RWPE1 (cell line): ENCODE results near the gene DENND6A.
"Not testable (repeated sequence)": the region's sequence is repeated elsewhere in the genome, so short reads cannot be mapped to it uniquely, and the experiment has no call there.

Source experiments
- CTCF ChIA-PET: fragments of 350-600 bp; sonication (Branson Sonifier 250); formaldehyde crosslinking; extraction: SDS; loops from one replicate; lab custom pipeline; 2021; lab: Yijun Ruan, JAX
- POLR2A ChIA-PET: fragments of 400-600 bp; formaldehyde crosslinking; extraction: SDS; loops from one replicate; lab custom pipeline; 2020; ENCODE audit warnings: antibody characterized with exemption; ENCODE audit not compliant: low non-redundant PET; lab: Yijun Ruan, JAX
- DNase-seq: peaks from one replicate; pipeline ENCODE4 v3.0.0; 2012; ENCODE audit warnings: low spot score
- H3K27ac ChIP-seq: fragments of 450-650 bp; 2 replicates; pipeline ENCODE4 v1.5.1; 2017
- TF ChIP-seq, protein P1 (sequence below): fragments of 450-650 bp; conservative IDR thresholded peaks from 2 replicates; pipeline ENCODE4 v1.5.1; 2017; ENCODE audit warnings: low read depth, mild to moderate bottlenecking

The DENND6A gene

DNA sequence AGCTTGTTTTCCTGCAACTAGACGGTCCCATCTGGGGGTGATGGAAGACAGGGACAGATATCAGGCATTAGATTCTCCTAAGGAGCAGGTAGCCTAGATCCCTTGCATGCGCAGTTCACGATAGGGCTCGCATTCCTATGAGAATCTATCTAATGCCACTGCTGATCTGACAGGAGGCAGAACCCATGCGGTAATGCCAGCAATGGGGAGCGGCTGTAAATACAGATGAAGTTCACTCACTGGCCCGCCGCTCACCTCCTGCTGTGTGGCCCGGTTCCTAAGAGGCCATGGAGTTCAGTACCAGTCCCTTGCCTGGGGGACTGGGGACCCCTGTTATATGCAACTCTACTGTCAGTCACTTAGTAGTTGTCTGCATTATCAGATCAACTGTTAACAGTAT lies 7.9 kb upstream of the DENND6A start:
- ChIA-PET CTCF (no interaction called here), POLR2A (no interaction called here)
- TF ChIP-seq, protein P1, sequence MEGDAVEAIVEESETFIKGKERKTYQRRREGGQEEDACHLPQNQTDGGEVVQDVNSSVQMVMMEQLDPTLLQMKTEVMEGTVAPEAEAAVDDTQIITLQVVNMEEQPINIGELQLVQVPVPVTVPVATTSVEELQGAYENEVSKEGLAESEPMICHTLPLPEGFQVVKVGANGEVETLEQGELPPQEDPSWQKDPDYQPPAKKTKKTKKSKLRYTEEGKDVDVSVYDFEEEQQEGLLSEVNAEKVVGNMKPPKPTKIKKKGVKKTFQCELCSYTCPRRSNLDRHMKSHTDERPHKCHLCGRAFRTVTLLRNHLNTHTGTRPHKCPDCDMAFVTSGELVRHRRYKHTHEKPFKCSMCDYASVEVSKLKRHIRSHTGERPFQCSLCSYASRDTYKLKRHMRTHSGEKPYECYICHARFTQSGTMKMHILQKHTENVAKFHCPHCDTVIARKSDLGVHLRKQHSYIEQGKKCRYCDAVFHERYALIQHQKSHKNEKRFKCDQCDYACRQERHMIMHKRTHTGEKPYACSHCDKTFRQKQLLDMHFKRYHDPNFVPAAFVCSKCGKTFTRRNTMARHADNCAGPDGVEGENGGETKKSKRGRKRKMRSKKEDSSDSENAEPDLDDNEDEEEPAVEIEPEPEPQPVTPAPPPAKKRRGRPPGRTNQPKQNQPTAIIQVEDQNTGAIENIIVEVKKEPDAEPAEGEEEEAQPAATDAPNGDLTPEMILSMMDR, result no peak
- DNase-seq, result no peak
- H3K27ac ChIP-seq, result no peak overlapping the region

DNA sequence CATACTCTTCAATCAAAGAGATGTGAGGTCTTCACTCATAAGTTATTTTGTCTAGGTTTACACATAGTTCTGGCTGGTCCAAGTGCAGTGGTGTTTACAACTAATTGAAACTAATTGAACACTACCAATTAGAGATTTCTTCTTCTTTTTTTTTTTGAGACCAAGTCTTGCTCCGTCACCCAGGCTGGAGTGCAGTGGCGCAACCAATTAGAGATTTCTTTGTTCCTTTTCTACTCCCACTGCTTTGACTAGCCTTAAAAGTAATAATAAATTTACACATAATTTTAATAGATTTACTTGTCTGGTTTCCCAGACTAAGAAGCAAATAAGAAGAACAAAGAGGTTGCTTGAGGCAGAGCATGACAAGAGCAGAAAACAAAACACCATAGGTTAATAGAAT lies 6.7 kb upstream of the DENND6A start:
- no peak for DNase-seq
- POLR2A ChIA-PET, result no interaction called here
- CTCF ChIA-PET, result no interaction called here
- TF ChIP-seq, protein P1, result no peak
- no peak overlapping the region for H3K27ac ChIP-seq

DNA sequence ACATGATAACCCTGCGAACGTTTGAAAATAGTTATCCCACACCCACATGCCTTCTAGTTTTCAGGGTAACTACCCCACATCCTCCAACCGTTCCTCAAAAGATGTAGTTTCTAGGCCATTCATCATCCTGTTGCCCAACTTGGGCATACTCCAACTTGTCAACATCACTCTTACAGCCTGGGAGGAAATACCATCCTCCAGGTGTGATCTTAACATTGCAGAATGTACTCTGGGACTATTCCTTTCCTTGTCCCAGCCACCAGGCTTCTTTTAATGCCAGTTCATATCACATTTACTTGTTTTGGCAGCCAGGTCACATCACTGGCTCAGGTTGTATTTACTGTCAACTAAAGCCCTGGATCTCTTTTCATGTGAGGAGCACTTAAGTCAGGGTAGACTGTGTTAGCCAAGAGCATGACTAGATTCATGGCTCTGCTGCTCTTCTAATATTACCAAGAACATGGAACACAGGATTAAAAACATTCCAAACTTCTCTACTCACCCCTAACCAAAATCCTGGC lies 4.0 kb upstream of the DENND6A start:
- ChIA-PET CTCF (no interaction called here), POLR2A (no interaction called here)
- TF ChIP-seq, protein P1, result no peak
- H3K27ac ChIP-seq, result no peak overlapping the region
- DNase-seq, result peak; percentile 67

DNA sequence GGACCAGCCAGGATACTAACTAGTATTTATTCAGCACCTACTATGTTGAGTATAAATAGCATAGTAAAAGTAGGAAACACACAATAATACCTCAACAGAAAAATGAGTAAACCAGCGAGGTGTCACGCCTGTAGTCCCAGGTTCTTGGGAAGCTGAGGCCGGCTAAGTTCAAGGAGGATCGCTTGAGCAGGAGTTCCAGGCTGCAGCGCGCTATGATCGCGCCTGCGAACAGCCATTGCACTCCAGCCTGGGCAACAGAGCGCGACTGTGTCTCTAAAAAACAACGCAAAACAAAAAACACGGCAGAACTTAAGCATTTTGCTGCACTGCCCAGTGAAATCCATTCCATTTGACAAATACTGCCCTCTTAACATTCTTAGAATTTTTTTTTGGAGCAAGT lies 1.3 kb upstream of the DENND6A start:
- ChIA-PET CTCF (no interaction called here), POLR2A (no interaction called here)
- no peak for DNase-seq
- H3K27ac ChIP-seq, result peak overlapping the region; percentile 98; the same call in 1 of the 2 replicates
- TF ChIP-seq, protein P1, result no peak

DNA sequence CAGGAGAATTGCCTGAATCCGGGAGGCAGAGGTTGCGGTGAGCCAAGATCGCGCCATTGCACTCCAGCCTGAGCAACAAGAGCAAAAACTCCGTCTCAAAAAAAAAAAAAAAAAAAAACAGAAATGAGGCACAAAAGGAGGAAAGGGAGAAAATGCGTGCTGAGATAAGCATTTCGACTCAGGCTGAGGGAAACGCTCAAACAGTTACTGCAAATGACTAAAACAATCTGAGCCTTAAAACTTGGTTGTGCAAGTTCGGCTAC lies 813 bp downstream of the DENND6A start:
- POLR2A ChIA-PET, result interaction anchor here (0.7 kb wide), 1 partner anchor 83 kb away, joined by 6 read pairs; no protein-coding TSS in a partner anchor
- DNase-seq, CTCF ChIA-PET: not testable (repeated sequence)
- peak overlapping the region; percentile 98 for H3K27ac ChIP-seq

DNA sequence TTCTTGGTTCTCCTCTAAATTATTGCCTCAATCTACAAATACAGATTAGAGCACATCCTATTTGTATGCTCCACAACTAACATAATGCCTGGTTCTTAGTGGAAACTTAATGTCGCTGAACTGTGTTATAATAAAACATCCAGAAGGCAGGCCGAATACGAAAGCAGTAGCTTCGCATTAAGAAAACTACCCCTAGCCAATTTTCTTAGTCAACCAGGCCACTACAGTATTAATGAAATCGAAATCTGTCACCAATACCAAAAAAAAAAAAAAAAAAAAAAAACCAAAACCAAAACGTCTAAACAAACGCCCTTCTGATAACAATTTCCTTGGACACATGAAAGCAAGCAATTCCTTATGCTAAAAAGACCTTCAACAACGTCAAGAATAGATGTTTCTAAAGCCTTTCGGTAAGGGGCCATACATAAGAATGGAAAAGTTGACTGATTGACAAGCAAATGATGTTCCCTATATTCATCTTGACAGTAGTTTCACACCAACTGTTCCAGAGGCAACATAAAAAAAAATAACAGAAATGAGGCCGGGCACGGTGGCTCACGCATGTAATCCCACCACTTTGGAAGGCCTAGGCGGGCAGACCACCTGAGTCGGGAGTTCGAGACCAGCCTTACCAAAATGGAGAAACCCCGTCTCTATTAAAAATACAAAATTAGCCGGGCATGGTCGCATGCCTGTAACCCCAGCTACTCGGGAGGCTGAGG lies 1.3 kb downstream of the DENND6A start:
- TF ChIP-seq, protein P1, result no peak
- ChIA-PET CTCF (no interaction called here), POLR2A (interaction anchor here (0.5 to 0.7 kb wide), 2 partner anchors 37 to 84 kb away, joined by 4 to 6 read pairs; no protein-coding TSS in a partner anchor)
- peak overlapping the region; percentile 98 for H3K27ac ChIP-seq
- DNase-seq, result no peak

DNA sequence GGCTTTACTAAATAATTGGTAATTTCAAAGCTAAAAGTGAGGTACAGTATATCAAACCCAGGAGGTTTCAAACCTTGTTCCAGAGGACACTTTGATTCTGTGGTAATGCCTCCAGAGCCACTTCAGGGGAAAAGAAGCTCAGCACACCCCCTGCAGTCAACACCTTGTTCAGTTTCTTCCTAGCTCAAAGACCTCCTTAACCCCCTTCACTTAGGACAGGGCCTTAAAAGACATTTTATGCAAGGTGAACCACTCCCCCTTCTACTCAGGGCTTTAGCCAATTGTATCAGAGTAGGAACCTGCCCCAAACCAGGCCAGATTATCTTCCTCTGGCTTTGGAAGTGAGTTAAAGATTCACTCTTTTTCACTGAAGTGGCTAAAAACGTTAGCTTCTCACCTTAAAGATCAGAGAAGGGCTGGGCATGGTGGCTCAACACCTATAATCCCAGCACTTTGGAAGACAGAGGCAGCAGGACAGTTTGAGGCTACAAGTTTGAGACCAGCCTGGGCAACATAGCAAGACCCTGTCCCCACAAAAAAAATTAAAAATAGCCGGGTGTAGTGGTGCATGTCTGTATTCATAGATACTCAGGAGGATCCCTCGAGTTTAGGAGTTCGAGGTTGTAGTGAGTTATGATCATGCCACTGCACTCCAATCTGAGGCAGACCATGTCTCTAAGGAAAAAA lies 3.4 kb downstream of the DENND6A start:
- TF ChIP-seq, protein P1, result no peak
- POLR2A ChIA-PET, result no interaction called here
- DNase-seq, result no peak
- CTCF ChIA-PET, result no interaction called here
- no peak overlapping the region for H3K27ac ChIP-seq
